Umbilical cord (tissue), 2 donors: Measurements from ENCODE around the gene NPW. TPM values are rescaled to one million over a fixed set of nuclear protein-coding genes. Genes with fewer than 3 reads are reported as not detected.
A peak's percentile ranks its signal among the peaks of the same experiment; 100 is the strongest.

Experiments
- DNase-seq: peaks from one replicate; pipeline ENCODE4 v3.0.0-alpha.2; 2015; ENCODE audit warnings: low spot score
- total RNA-seq: library from RNA; depleted of rRNA; stranded (reverse); fragments of >200 nt; gene quantifications from one replicate; pipeline ENCODE4 v1.2.3, GENCODE V29; 2014; ENCODE audit warnings: low replicate concordance; ENCODE audit not compliant: insufficient read depth

Gene NPW
- total RNA-seq, 1 donor from 2014 or later = not detected

GRCh38 chr16:1984347-1985225 is 35.0 kb upstream of the NPW start:
- DNase-seq = no peak

- no peak for DNase-seq
Measured at GRCh38 chr16:1985466-1986150, 34.0 kb upstream of the NPW start.

GRCh38 chr16:1987198-1987597 is 32.4 kb upstream of the NPW start:
- DNase-seq = no peak

- no peak for DNase-seq
Measured at GRCh38 chr16:1989209-1990100, 30.1 kb upstream of the NPW start, which contains the start of gene SYNGR3. TSS of gene SYNGR3 (plus strand) at chr16:1989970. CDS start at chr16:1990103, 133 bp downstream.

GRCh38 chr16:1990101-1990350 is 29.6 kb upstream of the NPW start:
- DNase-seq = no peak

- no peak for DNase-seq
Measured at GRCh38 chr16:1990351-1991134, 29.0 kb upstream of the NPW start.

GRCh38 chr16:1991135-1991551 is 28.4 kb upstream of the NPW start:
- no peak for DNase-seq

GRCh38 chr16:1991588-1991947 is 28.0 kb upstream of the NPW start:
- DNase-seq = no peak

- peak; percentile 84 for DNase-seq
Measured at GRCh38 chr16:1991948-1992703, 27.5 kb upstream of the NPW start.

- DNase-seq = no peak
Measured at GRCh38 chr16:1992704-1993317, 26.8 kb upstream of the NPW start.

- no peak for DNase-seq
Measured at GRCh38 chr16:1993731-1994131, 25.9 kb upstream of the NPW start.

GRCh38 chr16:1997494-1998359 is 21.9 kb upstream of the NPW start:
- DNase-seq = peak; percentile 80

- DNase-seq = no peak
Measured at GRCh38 chr16:1998360-1998835, 21.2 kb upstream of the NPW start.

GRCh38 chr16:1998852-1999801 is 20.5 kb upstream of the NPW start:
- no peak for DNase-seq

GRCh38 chr16:1999866-2000514 is 19.6 kb upstream of the NPW start:
- no peak for DNase-seq

GRCh38 chr16:2001035-2001434 is 18.6 kb upstream of the NPW start:
- no peak for DNase-seq
